SK-N-SH (cell line): Measurements from ENCODE around the gene DOC2A. TPM values are rescaled to one million over a fixed set of nuclear protein-coding genes. Genes with fewer than 3 reads are reported as not detected.
A peak's percentile ranks its signal among the peaks of the same experiment; 100 is the strongest.

ENCODE experiments used
- CTCF ChIA-PET: fragments of 300-600, 350-600 bp; formaldehyde crosslinking; extraction: SDS; loops from one replicate; lab custom pipeline; 2021; lab: Yijun Ruan, JAX
- POLR2A ChIA-PET: fragments of 350-600 bp; sonication (Branson Sonifier 250); formaldehyde crosslinking; extraction: SDS; loops from one replicate; lab custom pipeline; 2020; ENCODE audit warnings: antibody characterized with exemption, inconsistent platforms; lab: Yijun Ruan, JAX
- DNase-seq: peaks from one replicate; pipeline ENCODE4 v3.0.0; 2012
- H2AFZ ChIP-seq: fragments of 200-600 bp; sonication (generic); 2 replicates; pipeline ENCODE4 v1.8.1; 2016; ENCODE audit warnings: antibody characterized with exemption, mild to moderate bottlenecking, low read depth
- H3F3A ChIP-seq: fragments of 200-600 bp; sonication (generic); replicated peaks from 2 replicates; pipeline ENCODE3; 2016; ENCODE audit warnings: antibody characterized with exemption, mild to moderate bottlenecking; ENCODE audit not compliant: insufficient read depth
- H3K27ac ChIP-seq, 2 experiments: fragments of 200-500 bp in 1 of 2; fragments of 200-600 bp in 1 of 2; sonication (Bioruptor generic) in 1 of 2; sonication (generic), shearing (Covaris generic) in 1 of 2; 2 replicates each; pipeline versions ENCODE4 v1.5.1 to v1.6.1; 2014 to 2016; ENCODE audit warnings: low read depth in 2 of 2, inconsistent platforms in 1 of 2, low read length in 1 of 2, mild to moderate bottlenecking in 1 of 2, mixed read lengths in 1 of 2
- H3K27me3 ChIP-seq: fragments of 200-600 bp; sonication (generic), shearing (Covaris generic); 2 replicates; pipeline ENCODE4 v1.6.1; 2016; ENCODE audit warnings: mixed run types; ENCODE audit not compliant: insufficient read depth
- H3K36me3 ChIP-seq, 2 experiments: fragments of 200-500 bp in 1 of 2; fragments of 200-600 bp in 1 of 2; sonication (Bioruptor generic) in 1 of 2; sonication (generic) in 1 of 2; replicated peaks in 1 of 2; 2 replicates each; pipeline versions ENCODE3 to v1.5.1; 2014 to 2016; ENCODE audit warnings: low read length in 1 of 2, mild to moderate bottlenecking in 1 of 2; ENCODE audit not compliant: insufficient read depth in 2 of 2, control insufficient read depth in 1 of 2
- H3K4me1 ChIP-seq, 2 experiments: fragments of 200-500 bp in 1 of 2; fragments of 200-600 bp in 1 of 2; sonication (Bioruptor generic) in 1 of 2; sonication (generic), shearing (Covaris generic) in 1 of 2; 2 replicates each; pipeline versions ENCODE4 v1.5.1 to v1.6.1; 2014 to 2016; ENCODE audit warnings: low read depth in 1 of 2, low read length in 1 of 2, mixed run types in 1 of 2; ENCODE audit not compliant: insufficient read depth in 2 of 2, control insufficient read depth in 1 of 2
- H3K4me2 ChIP-seq: fragments of 200-600 bp; sonication (generic), shearing (Covaris generic); 2 replicates; pipeline ENCODE4 v1.6.1; 2017; ENCODE audit warnings: mixed run types
- H3K4me3 ChIP-seq, 2 experiments: fragments of 200-500 bp in 1 of 2; fragments of 200-600 bp in 1 of 2; sonication (Bioruptor generic) in 1 of 2; sonication (generic), shearing (Covaris generic) in 1 of 2; 2 replicates each; pipeline versions ENCODE4 v1.5.1 to v1.8.1; 2014 to 2016; ENCODE audit warnings: low read depth in 2 of 2, inconsistent platforms in 1 of 2, low read length in 1 of 2, mild to moderate bottlenecking in 1 of 2, mixed read lengths in 1 of 2, moderate library complexity in 1 of 2
- H3K79me2 ChIP-seq: fragments of 200-600 bp; sonication (generic); 2 replicates; pipeline ENCODE4 v1.8.1; 2017; ENCODE audit warnings: mild to moderate bottlenecking; ENCODE audit not compliant: insufficient read depth
- H3K9ac ChIP-seq: fragments of 200-600 bp; sonication (generic); 2 replicates; pipeline ENCODE4 v1.6.1; 2017; ENCODE audit warnings: mixed run types
- H3K9me2 ChIP-seq: fragments of 200-600 bp; sonication (generic); 2 replicates; pipeline ENCODE4 v1.6.1; 2017; ENCODE audit warnings: mixed run types
- H3K9me3 ChIP-seq: fragments of 200-600 bp; sonication (generic); 2 replicates; pipeline ENCODE4 v1.6.1; 2017; ENCODE audit warnings: mixed run types, mild to moderate bottlenecking, moderate library complexity
- H4K20me1 ChIP-seq: fragments of 200-600 bp; sonication (generic); 2 replicates; pipeline ENCODE4 v1.6.1; 2017; ENCODE audit warnings: mild to moderate bottlenecking, mixed run types; ENCODE audit not compliant: insufficient read depth
- CTCF ChIP-seq: fragments of 200-600 bp; sonication (generic); IDR thresholded peaks from 2 replicates; pipeline ENCODE4 v1.6.1; 2017; ENCODE audit warnings: antibody characterized with exemption, mild to moderate bottlenecking, moderate library complexity
- ELF1 ChIP-seq: IDR thresholded peaks from 2 replicates; pipeline ENCODE4 v1.4.0; 2012
- EZH2phosphoT487 ChIP-seq: fragments of 200-600 bp; sonication (generic); IDR thresholded peaks from 2 replicates; pipeline ENCODE4 v1.6.1; 2017; ENCODE audit warnings: low read depth, mixed run types, mild to moderate bottlenecking, antibody characterized with exemption, moderate library complexity, borderline replicate concordance
- FOXJ3 ChIP-seq: sonication (generic); formaldehyde crosslinking; IDR thresholded peaks from 2 replicates; pipeline ENCODE4 v1.5.1; 2020; ENCODE audit warnings: mild to moderate bottlenecking, missing genetic modification reagents
- FOXM1 ChIP-seq: IDR thresholded peaks from 2 replicates; pipeline ENCODE4 v1.4.0; 2012; ENCODE audit warnings: low read depth, mild to moderate bottlenecking
- MEF2A ChIP-seq: IDR thresholded peaks from 2 replicates; pipeline ENCODE4 v1.4.0; 2012; ENCODE audit warnings: low read depth, borderline replicate concordance
- NRF1 ChIP-seq: IDR thresholded peaks from 2 replicates; pipeline ENCODE4 v1.6.1; 2012; ENCODE audit warnings: low read depth, mild to moderate bottlenecking, low read length
- POLR2AphosphoS5 ChIP-seq: IDR thresholded peaks from 2 replicates; pipeline ENCODE4 v1.6.1; 2012; ENCODE audit warnings: low read depth, low read length
- RCOR1 ChIP-seq: fragments of 150-350 bp; IDR thresholded peaks from 2 replicates; pipeline ENCODE4 v1.6.1; 2017; ENCODE audit warnings: antibody characterized with exemption, low read length
- REST ChIP-seq: IDR thresholded peaks from 2 replicates; pipeline ENCODE4 v1.6.1; 2012; ENCODE audit warnings: mild to moderate bottlenecking, low read depth, low read length, moderate library complexity
- SIN3A ChIP-seq: IDR thresholded peaks from 2 replicates; pipeline ENCODE4 v1.6.1; 2012; ENCODE audit warnings: low read depth, mild to moderate bottlenecking, low read length, moderate library complexity, borderline replicate concordance
- TCF12 ChIP-seq: IDR thresholded peaks from 2 replicates; pipeline ENCODE4 v1.4.0; 2012
- TEAD4 ChIP-seq: IDR thresholded peaks from 2 replicates; pipeline ENCODE4 v1.4.0; 2012; ENCODE audit warnings: mild to moderate bottlenecking, borderline replicate concordance; ENCODE audit not compliant: insufficient read depth
- USF1 ChIP-seq: IDR thresholded peaks from 2 replicates; pipeline ENCODE4 v1.4.0; 2012; ENCODE audit warnings: low read depth, borderline replicate concordance
- WGBS: methylation state at CpG from one replicate; pipeline ENCODE4 v1.1.6; 2017; ENCODE audit warnings: low lambda C conversion rate; 5-methylcytosine and 5-hydroxymethylcytosine counted together
- polyA plus RNA-seq, 3 experiments: library from polyadenylated mRNA; depleted of rRNA; stranded (reverse); fragments of >200 nt; gene quantifications; 2 replicates each; pipeline ENCODE4 v1.2.3, GENCODE V29; 2012

DOC2A gene
- polyA plus RNA-seq, 1 of the 3 experiments (the other 2 are of a cell fraction), result 10.4 TPM

- TF ChIP-seq REST (no peak), ELF1 (no peak), SIN3A (no peak), EZH2phosphoT487 (no peak), FOXJ3 (no peak), RCOR1 (no peak), TEAD4 (no peak), POLR2AphosphoS5 (no peak)
Observed at GRCh38 chr16:29963021-29963743, 47.6 kb downstream of the DOC2A start (continued).

- TF ChIP-seq TCF12 (no peak), MEF2A (no peak), FOXM1 (no peak), NRF1 (no peak), ELF1 (no peak), CTCF (no peak), USF1 (no peak)
Observed at GRCh38 chr16:29962344-29962994, 48.4 kb downstream of the DOC2A start.

More at GRCh38 chr16:29962344-29962994, 48.4 kb downstream of the DOC2A start:
- Histone ChIP-seq H3K9me2 (no peaks in the 10 kb centered on the region), H2AFZ (peak overlapping the region; percentile 96), H3K79me2 (peaks cover 2% of the 10 kb centered on the region), H3K36me3 (peaks cover 0 to 5% of the 10 kb centered on the region in 2 experiments), H3K9ac (peak overlapping the region; percentile 77), H3K4me1 (peaks cover 0 to 15% of the 10 kb centered on the region in 2 experiments; a peak in 1 of 4 replicates), H4K20me1 (no peaks in the 10 kb centered on the region), H3F3A (peaks cover 7% of the 10 kb centered on the region), H3K27me3 (no peaks in the 10 kb centered on the region), H3K27ac (peak overlapping the region; percentile 63 to 69; a peak in 3 of 4 replicates), H3K4me3 (peak overlapping the region; percentile 66 to 78), H3K9me3 (no peaks in the 10 kb centered on the region), H3K4me2 (peak overlapping the region; percentile 97)
- ChIA-PET POLR2A (interaction anchor here (0.6 to 1.9 kb wide), 8 partner anchors 11 to 128 kb away, joined by 3 to 10 read pairs (median 3); partner anchors contain the start of genes KCTD13, SEZ6L2 and TAOK2), CTCF (interaction anchor here (0.8 to 1.8 kb wide), 4 partner anchors 11 to 63 kb away, joined by 4 to 6 read pairs (median 5); partner anchors contain the start of genes ASPHD1 and SEZ6L2)
- no peak for DNase-seq
- 21% methylated on average over 18 of the region's 18 CpGs for WGBS
